CD4-positive, CD25-positive, alpha-beta regulatory T cell (primary cell): Measurements from ENCODE around the gene SRGAP3. TPM values are rescaled to one million over a fixed set of nuclear protein-coding genes. Genes with fewer than 3 reads are reported as not detected.

Experiments
- ATAC-seq, 2 donors: fragments of 150-1000 bp; cut with Tn5 transposase; one replicate each; pipeline ENCODE4 v1.10.0; 2021; ENCODE audit warnings: low read depth in 2 of 2, moderate number of reproducible peaks in 2 of 2, moderate library complexity in 1 of 2
- DNase-seq, 3 donors: peaks; one replicate each; pipeline versions ENCODE4 v3.0.0 to v3.0.0-alpha.2; 2012 to 2022; ENCODE audit warnings: mixed read lengths in 1 of 3
- H3K27ac ChIP-seq: one replicate; pipeline ENCODE4 v1.7.0; 2013; ENCODE audit warnings: mild to moderate bottlenecking, low read length; ENCODE audit not compliant: insufficient read depth, poor library complexity, severe bottlenecking
- H3K27me3 ChIP-seq: one replicate; pipeline ENCODE4 v1.7.0; 2013; ENCODE audit warnings: low read length; ENCODE audit not compliant: control insufficient read depth, insufficient read depth
- H3K36me3 ChIP-seq: one replicate; pipeline ENCODE4 v1.7.0; 2013; ENCODE audit warnings: mild to moderate bottlenecking, low read length, moderate library complexity; ENCODE audit not compliant: control insufficient read depth, insufficient read depth
- H3K4me1 ChIP-seq: 2 replicates; pipeline ENCODE4 v1.7.0; 2013; ENCODE audit warnings: mild to moderate bottlenecking, low read length; ENCODE audit not compliant: insufficient read depth, control insufficient read depth, poor library complexity, severe bottlenecking
- H3K4me3 ChIP-seq: one replicate; pipeline ENCODE4 v1.7.0; 2013; ENCODE audit warnings: low read depth, mild to moderate bottlenecking, low read length, moderate library complexity
- H3K9me3 ChIP-seq, 2 experiments: 1 replicate in 1 of 2; 2 replicates in 1 of 2; pipeline ENCODE4 v1.7.0; 2013; ENCODE audit warnings: low read length in 2 of 2, mild to moderate bottlenecking in 1 of 2, moderate library complexity in 1 of 2; ENCODE audit not compliant: control insufficient read depth in 2 of 2
- H3K27ac Mint-ChIP-seq, 3 donors: one replicate each; pipeline ENCODE4 v1.8.0; 2020 to 2022; ENCODE audit warnings: mild to moderate bottlenecking in 3 of 3, mixed read lengths in 3 of 3, moderate library complexity in 2 of 3
- H3K27me3 Mint-ChIP-seq: one replicate; pipeline ENCODE4 v1.8.0; 2022; ENCODE audit warnings: mild to moderate bottlenecking, mixed read lengths
- H3K36me3 Mint-ChIP-seq: one replicate; pipeline ENCODE4 v1.8.0; 2020; ENCODE audit warnings: mixed read lengths
- H3K4me1 Mint-ChIP-seq, 4 donors: one replicate each; pipeline ENCODE4 v1.8.0; 2020 to 2022; ENCODE audit warnings: mixed read lengths in 4 of 4, mild to moderate bottlenecking in 1 of 4
- H3K4me3 Mint-ChIP-seq, 4 donors: one replicate each; pipeline ENCODE4 v1.8.0; 2020 to 2022; ENCODE audit warnings: mild to moderate bottlenecking in 4 of 4, mixed read lengths in 4 of 4, moderate library complexity in 3 of 4
- H3K9me3 Mint-ChIP-seq, 7 donors: one replicate each; pipeline ENCODE4 v1.8.0; 2020 to 2022; ENCODE audit warnings: mixed read lengths in 7 of 7, mild to moderate bottlenecking in 3 of 7, moderate library complexity in 2 of 7
- polyA plus RNA-seq, 4 donors: library from polyadenylated mRNA; unstranded; fragments of 300-500 nt; fragmentation: Illumina TruSeq; gene quantifications; one replicate each; pipeline ENCODE4 v1.2.3, GENCODE V29; 2021
- total RNA-seq: library from RNA; stranded (reverse); gene quantifications from one replicate; pipeline ENCODE4 v1.2.3, GENCODE V29; 2022

Gene SRGAP3
- total and polyA plus RNA-seq, 5 donors from 2014 or later = 1.8 to 8.1 (median 2.8) TPM

DNA sequence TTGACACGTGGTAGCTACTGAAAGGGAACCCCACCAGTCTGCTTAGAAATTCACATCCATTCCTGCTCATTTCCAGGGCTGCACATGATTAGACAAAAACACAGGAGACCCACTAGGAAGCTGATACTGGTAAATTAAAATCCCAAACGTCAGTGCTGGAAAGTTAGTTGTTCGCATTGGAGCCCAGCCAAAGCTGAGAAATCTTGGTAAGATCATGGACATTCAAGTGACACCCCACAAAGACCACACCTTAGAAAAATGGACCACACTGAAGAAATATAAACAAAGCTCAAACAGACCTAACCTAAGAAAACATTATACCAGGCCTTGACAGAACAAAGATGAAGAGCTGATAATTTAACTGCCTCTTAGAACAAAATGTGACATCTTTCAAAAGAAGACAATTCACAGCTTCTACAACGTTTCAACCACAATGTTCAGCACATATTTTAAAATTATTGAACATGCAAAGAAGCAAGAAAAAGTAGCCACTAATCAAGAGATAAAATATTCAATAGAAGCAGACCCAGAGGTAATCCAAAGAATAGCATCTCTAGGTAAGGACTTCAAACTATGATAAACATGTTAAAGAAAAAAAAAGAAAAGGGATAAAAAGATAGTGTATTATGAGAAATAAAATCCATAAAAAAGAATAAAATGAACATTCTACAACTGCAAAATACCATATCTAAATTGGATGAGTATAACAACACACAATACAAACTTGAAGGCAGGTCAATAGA is 306.5 kb downstream of the SRGAP3 start:
- DNase-seq (no peak), ATAC-seq (no peak)
- peaks cover 0 to 17% (median 4%) of the 10 kb centered on the region in 7 donors for H3K9me3 Mint-ChIP-seq
- no peaks in the 10 kb centered on the region for H3K4me1 Mint-ChIP-seq
- no peak overlapping the region for H3K4me3 Mint-ChIP-seq
- Histone ChIP-seq H3K27ac (no peak overlapping the region), H3K27me3 (no peaks in the 10 kb centered on the region), H3K9me3 (peaks cover 0 to 12% of the 10 kb centered on the region in 2 experiments), H3K36me3 (peaks cover 56% of the 10 kb centered on the region), H3K4me1 (no peaks in the 10 kb centered on the region), H3K4me3 (no peak overlapping the region)
- peaks cover 43% of the 10 kb centered on the region for H3K36me3 Mint-ChIP-seq
- no peak overlapping the region for H3K27ac Mint-ChIP-seq
- no peaks in the 10 kb centered on the region for H3K27me3 Mint-ChIP-seq

GRCh38 chr3:8942115-8942514 is 307.3 kb downstream of the SRGAP3 start:
- H3K4me1 ChIP-seq = no peaks in the 10 kb centered on the region
- peaks cover 0 to 6% (median 0%) of the 10 kb centered on the region in 4 donors for H3K4me1 Mint-ChIP-seq
- H3K27ac ChIP-seq = no peak overlapping the region
- H3K9me3 Mint-ChIP-seq = peaks cover 0 to 17% (median 4%) of the 10 kb centered on the region in 7 donors
- DNase-seq (no peak), ATAC-seq (no peak)
- no peaks in the 10 kb centered on the region for H3K27me3 Mint-ChIP-seq
- H3K9me3 ChIP-seq = peaks cover 0 to 12% of the 10 kb centered on the region in 2 experiments
- peaks cover 56% of the 10 kb centered on the region for H3K36me3 ChIP-seq
- H3K4me3 ChIP-seq = no peak overlapping the region
- no peak overlapping the region for H3K4me3 Mint-ChIP-seq
- H3K27ac Mint-ChIP-seq = no peak overlapping the region
- no peaks in the 10 kb centered on the region for H3K27me3 ChIP-seq
- H3K36me3 Mint-ChIP-seq = peaks cover 47% of the 10 kb centered on the region

DNA sequence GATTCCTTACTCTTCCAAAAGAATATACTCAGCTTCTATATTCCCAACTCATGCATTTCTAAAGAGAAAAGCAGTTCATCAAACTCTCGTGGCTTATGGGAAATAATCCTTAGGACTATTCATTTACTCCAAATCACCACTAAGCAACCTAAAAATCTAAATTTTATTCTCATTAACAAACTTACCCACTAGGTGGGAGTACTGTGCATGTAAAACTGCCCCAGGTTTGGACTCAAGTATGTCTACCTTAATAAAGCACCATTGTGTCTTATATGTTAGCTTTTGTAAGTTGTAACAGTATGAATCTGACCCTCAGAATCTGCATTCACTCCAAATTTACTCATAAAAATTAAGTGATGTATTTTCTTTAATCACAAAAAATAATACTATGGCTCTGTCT is 311.4 kb downstream of the SRGAP3 start:
- Histone ChIP-seq H3K4me1 (no peaks in the 10 kb centered on the region), H3K27me3 (no peaks in the 10 kb centered on the region), H3K36me3 (peaks cover 38% of the 10 kb centered on the region), H3K9me3 (peaks cover 0 to 4% of the 10 kb centered on the region in 2 experiments), H3K27ac (no peak overlapping the region), H3K4me3 (no peak overlapping the region)
- H3K27me3 Mint-ChIP-seq = no peaks in the 10 kb centered on the region
- H3K9me3 Mint-ChIP-seq = peaks cover 0 to 6% (median under 1%) of the 10 kb centered on the region in 7 donors
- DNase-seq = peak in 1 of 3 donors; percentile 45
- H3K4me1 Mint-ChIP-seq = peaks cover 0 to 7% (median 3%) of the 10 kb centered on the region in 4 donors
- no peak overlapping the region for H3K4me3 Mint-ChIP-seq
- H3K27ac Mint-ChIP-seq = no peak overlapping the region
- ATAC-seq = no peak
- peaks cover 33% of the 10 kb centered on the region for H3K36me3 Mint-ChIP-seq

GRCh38 chr3:8937064-8938020 is 312.1 kb downstream of the SRGAP3 start:
- no peak overlapping the region for H3K27ac ChIP-seq
- Mint-ChIP-seq H3K9me3 (no peaks in the 10 kb centered on the region), H3K4me3 (no peak overlapping the region), H3K4me1 (peaks cover 0 to 7% (median 3%) of the 10 kb centered on the region in 4 donors), H3K27ac (no peak overlapping the region), H3K36me3 (peaks cover 26% of the 10 kb centered on the region), H3K27me3 (no peaks in the 10 kb centered on the region)
- H3K9me3 ChIP-seq = no peaks in the 10 kb centered on the region
- no peaks in the 10 kb centered on the region for H3K4me1 ChIP-seq
- no peak for DNase-seq
- H3K4me3 ChIP-seq = no peak overlapping the region
- H3K36me3 ChIP-seq = peaks cover 32% of the 10 kb centered on the region
- no peak for ATAC-seq
- H3K27me3 ChIP-seq = no peaks in the 10 kb centered on the region

- Histone ChIP-seq H3K9me3 (no peaks in the 10 kb centered on the region), H3K27me3 (no peaks in the 10 kb centered on the region), H3K36me3 (peaks cover 5% of the 10 kb centered on the region), H3K27ac (no peak overlapping the region), H3K4me1 (no peaks in the 10 kb centered on the region), H3K4me3 (no peak overlapping the region)
- Mint-ChIP-seq H3K4me3 (no peak overlapping the region), H3K27ac (no peak overlapping the region), H3K9me3 (no peaks in the 10 kb centered on the region), H3K36me3 (peaks cover 14% of the 10 kb centered on the region), H3K4me1 (peaks cover 0 to 23% (median 2%) of the 10 kb centered on the region in 4 donors), H3K27me3 (no peaks in the 10 kb centered on the region)
- DNase-seq (no peak), ATAC-seq (no peak)
These were observed 316.9 kb downstream of the SRGAP3 start for GRCh38 chr3:8932507-8932906.

- H3K4me3 ChIP-seq = no peak overlapping the region
- Mint-ChIP-seq H3K36me3 (peaks cover 6% of the 10 kb centered on the region), H3K4me1 (peaks cover 0 to 23% (median 0%) of the 10 kb centered on the region in 4 donors), H3K4me3 (no peak overlapping the region), H3K9me3 (no peaks in the 10 kb centered on the region), H3K27ac (no peak overlapping the region), H3K27me3 (no peaks in the 10 kb centered on the region)
- no peaks in the 10 kb centered on the region for H3K27me3 ChIP-seq
- peaks cover 5% of the 10 kb centered on the region for H3K36me3 ChIP-seq
- no peaks in the 10 kb centered on the region for H3K9me3 ChIP-seq
- no peak for ATAC-seq
- no peak for DNase-seq
- no peaks in the 10 kb centered on the region for H3K4me1 ChIP-seq
- no peak overlapping the region for H3K27ac ChIP-seq
These were observed 318.1 kb downstream of the SRGAP3 start for GRCh38 chr3:8931342-8931741.
